ENCODE results near the gene SLC18A3. TPM values are rescaled to one million over a fixed set of nuclear protein-coding genes. Genes with fewer than 3 reads are reported as not detected.

Gene SLC18A3
- total RNA-seq, 1 experiment from 2014 or later: 0.30 TPM

DNA sequence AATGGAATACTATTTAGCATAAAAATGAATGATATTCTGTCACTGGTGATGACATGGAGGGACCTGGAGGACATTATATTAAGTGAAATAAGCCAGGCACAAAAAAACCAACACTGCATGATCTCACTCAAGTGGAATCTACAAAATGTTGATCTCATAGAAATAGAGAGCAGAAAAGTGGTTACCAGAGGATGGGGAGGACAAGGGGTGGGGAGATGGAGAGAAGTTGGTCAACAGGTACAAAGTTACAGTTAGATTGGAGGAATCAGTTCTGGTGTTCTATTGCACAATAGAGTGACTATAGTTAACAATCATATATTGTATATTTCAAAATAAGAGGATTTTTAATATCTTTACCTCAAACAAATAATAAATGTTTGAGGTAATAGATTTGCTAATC, 24.7 kb upstream of the SLC18A3 start:
- DNase-seq (ENCODE audit: low spot score): no peak
- H3K9me3 ChIP-seq (ENCODE audit: low read depth, low read length, poor library complexity, severe bottlenecking): no peaks in the 10 kb centered on the region
- ChIA-PET POLR2A (ENCODE audit: low non-redundant PET) (no interaction called here), CTCF (no interaction called here)
- no TSS peak for BruUV-seq (replicated peaks)
- no peak overlapping the region for H3K27ac ChIP-seq (ENCODE audit: low read depth, low read length, poor library complexity, severe bottlenecking)
- no peaks in the 10 kb centered on the region for H3K36me3 ChIP-seq (ENCODE audit: insufficient read depth, low read length, poor library complexity, severe bottlenecking)
- H3K4me1 ChIP-seq (ENCODE audit: insufficient read depth, low read length, poor library complexity, severe bottlenecking): no peaks in the 10 kb centered on the region
- no peak overlapping the region for H3K4me3 ChIP-seq (ENCODE audit: low read depth, low read length, poor library complexity, severe bottlenecking)
- no peaks in the 10 kb centered on the region for H3K27me3 ChIP-seq (replicated peaks; ENCODE audit: insufficient read depth, low read depth, low read length, poor library complexity)
- intact Hi-C loops (cut with micrococcal nuclease; ENCODE audit: unreplicated experiment): no loop called here
- TF ChIP-seq, protein P1, sequence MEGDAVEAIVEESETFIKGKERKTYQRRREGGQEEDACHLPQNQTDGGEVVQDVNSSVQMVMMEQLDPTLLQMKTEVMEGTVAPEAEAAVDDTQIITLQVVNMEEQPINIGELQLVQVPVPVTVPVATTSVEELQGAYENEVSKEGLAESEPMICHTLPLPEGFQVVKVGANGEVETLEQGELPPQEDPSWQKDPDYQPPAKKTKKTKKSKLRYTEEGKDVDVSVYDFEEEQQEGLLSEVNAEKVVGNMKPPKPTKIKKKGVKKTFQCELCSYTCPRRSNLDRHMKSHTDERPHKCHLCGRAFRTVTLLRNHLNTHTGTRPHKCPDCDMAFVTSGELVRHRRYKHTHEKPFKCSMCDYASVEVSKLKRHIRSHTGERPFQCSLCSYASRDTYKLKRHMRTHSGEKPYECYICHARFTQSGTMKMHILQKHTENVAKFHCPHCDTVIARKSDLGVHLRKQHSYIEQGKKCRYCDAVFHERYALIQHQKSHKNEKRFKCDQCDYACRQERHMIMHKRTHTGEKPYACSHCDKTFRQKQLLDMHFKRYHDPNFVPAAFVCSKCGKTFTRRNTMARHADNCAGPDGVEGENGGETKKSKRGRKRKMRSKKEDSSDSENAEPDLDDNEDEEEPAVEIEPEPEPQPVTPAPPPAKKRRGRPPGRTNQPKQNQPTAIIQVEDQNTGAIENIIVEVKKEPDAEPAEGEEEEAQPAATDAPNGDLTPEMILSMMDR (conservative IDR thresholded peaks at IDR 0.05; ENCODE audit: low read depth, low read length): no peak
- TF ChIP-seq EZH2 (IDR thresholded peaks at IDR 0.05; ENCODE audit: borderline replicate concordance, low read depth, low read length, poor library complexity, severe bottlenecking): no peak

DNA sequence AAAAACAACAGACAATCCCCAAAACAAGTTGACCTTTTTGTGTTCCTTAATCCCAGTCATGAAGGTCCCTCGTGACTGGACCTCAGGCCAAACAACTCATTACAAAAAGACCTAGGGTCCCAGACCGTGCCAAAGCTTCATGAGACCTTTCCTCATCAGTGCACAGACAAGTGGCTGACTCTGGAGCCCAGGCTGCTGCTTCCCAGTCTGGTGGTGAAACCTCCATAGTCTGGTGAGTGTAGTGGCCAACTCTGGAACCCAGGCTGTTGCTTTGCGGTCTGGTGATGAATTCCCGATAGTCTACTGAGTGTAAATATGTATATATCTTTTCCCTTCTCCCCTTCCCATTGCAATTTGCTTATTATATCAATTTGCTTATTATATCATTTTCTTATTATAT, 22.1 kb upstream of the SLC18A3 start:
- ChIA-PET POLR2A (ENCODE audit: low non-redundant PET) (no interaction called here), CTCF (no interaction called here)
- BruUV-seq (replicated peaks): no TSS peak
- Histone ChIP-seq H3K4me1 (ENCODE audit: insufficient read depth, low read length, poor library complexity, severe bottlenecking) (no peaks in the 10 kb centered on the region), H3K4me3 (ENCODE audit: low read depth, low read length, poor library complexity, severe bottlenecking) (no peak overlapping the region), H3K36me3 (ENCODE audit: insufficient read depth, low read length, poor library complexity, severe bottlenecking) (no peaks in the 10 kb centered on the region), H3K9me3 (ENCODE audit: low read depth, low read length, poor library complexity, severe bottlenecking) (no peaks in the 10 kb centered on the region), H3K27ac (ENCODE audit: low read depth, low read length, poor library complexity, severe bottlenecking) (no peak overlapping the region), H3K27me3 (replicated peaks; ENCODE audit: insufficient read depth, low read depth, low read length, poor library complexity) (no peaks in the 10 kb centered on the region)
- TF ChIP-seq, protein P1 (conservative IDR thresholded peaks at IDR 0.05; ENCODE audit: low read depth, low read length): no peak
- no peak for TF ChIP-seq EZH2 (IDR thresholded peaks at IDR 0.05; ENCODE audit: borderline replicate concordance, low read depth, low read length, poor library complexity, severe bottlenecking)
- intact Hi-C loops (cut with micrococcal nuclease; ENCODE audit: unreplicated experiment): no loop called here
- DNase-seq (ENCODE audit: low spot score): no peak

DNA sequence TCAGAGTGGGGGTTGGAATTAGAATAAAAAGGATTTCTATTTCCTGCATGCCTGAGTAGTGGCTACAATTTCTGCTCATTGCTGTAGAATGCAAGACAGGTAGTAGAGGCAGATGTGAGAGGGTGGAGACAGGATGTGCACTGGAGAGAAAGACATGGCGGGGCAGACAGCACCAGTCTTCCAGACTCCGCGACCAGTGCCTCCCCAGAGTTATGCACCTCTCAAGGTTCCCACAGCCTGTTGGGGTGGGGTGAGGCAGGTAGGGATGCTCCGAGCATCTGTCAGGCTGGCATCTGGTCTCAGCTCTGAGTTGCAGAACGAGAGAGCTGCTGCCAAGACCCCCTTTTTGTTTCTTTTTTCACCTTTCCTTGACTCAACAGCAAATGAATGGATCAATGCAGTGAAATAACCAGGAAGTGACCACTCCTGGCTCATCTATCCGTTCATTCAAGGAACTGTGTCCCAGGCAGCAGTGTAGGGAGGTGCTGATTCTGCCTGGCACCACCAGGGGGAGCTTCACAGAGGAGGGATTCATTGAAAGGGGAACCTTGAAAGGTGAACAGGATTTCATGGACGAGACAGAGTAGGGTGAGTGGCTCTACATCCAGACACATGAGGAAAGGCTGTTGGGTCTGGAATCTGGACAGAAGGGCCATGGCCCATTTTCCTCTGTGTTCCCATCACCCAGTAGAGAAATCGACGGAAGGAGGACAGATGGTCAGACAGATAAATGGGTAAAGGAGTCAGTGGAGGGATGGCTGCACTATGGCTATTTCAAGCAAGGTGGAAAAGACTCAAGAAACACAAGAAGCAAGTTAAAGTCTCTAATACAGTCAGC, 17.2 kb upstream of the SLC18A3 start:
- Histone ChIP-seq H3K4me1 (ENCODE audit: insufficient read depth, low read length, poor library complexity, severe bottlenecking) (no peaks in the 10 kb centered on the region), H3K27ac (ENCODE audit: low read depth, low read length, poor library complexity, severe bottlenecking) (no peak overlapping the region), H3K9me3 (ENCODE audit: low read depth, low read length, poor library complexity, severe bottlenecking) (no peaks in the 10 kb centered on the region), H3K4me3 (ENCODE audit: low read depth, low read length, poor library complexity, severe bottlenecking) (no peak overlapping the region), H3K27me3 (replicated peaks; ENCODE audit: insufficient read depth, low read depth, low read length, poor library complexity) (no peaks in the 10 kb centered on the region), H3K36me3 (ENCODE audit: insufficient read depth, low read length, poor library complexity, severe bottlenecking) (no peaks in the 10 kb centered on the region)
- POLR2A ChIA-PET (ENCODE audit: low non-redundant PET): no interaction called here
- BruUV-seq (replicated peaks): no TSS peak
- intact Hi-C loops (cut with micrococcal nuclease; ENCODE audit: unreplicated experiment): loop anchor here (2.0 to 10.0 kb wide), 3 partner anchors 302 to 632 kb away; partner anchors contain the start of gene WASHC2A
- CTCF ChIA-PET: interaction anchor here (1.4 kb wide), 1 partner anchor 20 kb away, joined by 3 read pairs; no protein-coding TSS in a partner anchor
- DNase-seq (ENCODE audit: low spot score): peak; percentile 76
- TF ChIP-seq EZH2 (IDR thresholded peaks at IDR 0.05; ENCODE audit: borderline replicate concordance, low read depth, low read length, poor library complexity, severe bottlenecking): no peak
- TF ChIP-seq, protein P1 (conservative IDR thresholded peaks at IDR 0.05; ENCODE audit: low read depth, low read length): peak; percentile 96

Data from A673 (cell line).